BE2C (cell line): Measurements from ENCODE around the gene CCDC30. TPM values are rescaled to one million over a fixed set of nuclear protein-coding genes. Genes with fewer than 3 reads are reported as not detected.

Source experiments
- DNase-seq: peaks from one replicate; pipeline ENCODE4 v3.0.0-alpha.2; 2020
- H3K27me3 ChIP-seq: fragments of 250-450 bp; sonication (Bioruptor Pico); 2 replicates; pipeline ENCODE4 v1.5.1; 2020; ENCODE audit warnings: mild to moderate bottlenecking
- H3K36me3 ChIP-seq: fragments of 250-450 bp; sonication (Bioruptor Pico); 2 replicates; pipeline ENCODE4 v1.5.1; 2020; ENCODE audit warnings: mild to moderate bottlenecking
- H3K4me1 ChIP-seq: fragments of 250-450 bp; sonication (Bioruptor Pico); 2 replicates; pipeline ENCODE4 v1.5.1; 2020
- H3K4me3 ChIP-seq: 2 replicates; pipeline ENCODE4 v1.5.1; 2011; ENCODE audit warnings: low read depth, low read length
- H3K9me3 ChIP-seq: fragments of 250-450 bp; sonication (Bioruptor Pico); 2 replicates; pipeline ENCODE4 v1.5.1; 2020
- CTCF ChIP-seq: IDR thresholded peaks from 2 replicates; pipeline ENCODE4 v1.5.1; 2012; ENCODE audit warnings: mild to moderate bottlenecking, low read depth, low read length
- polyA plus RNA-seq: library from polyadenylated mRNA; unstranded; fragments of >200 nt; gene quantifications from one replicate; pipeline ENCODE4 v1.2.1, GENCODE V29; 2012; ENCODE audit warnings: low read depth, missing spikeins; ENCODE audit not compliant: insufficient read length, insufficient read depth

Gene CCDC30
- polyA plus RNA-seq, result 0.15 TPM

DNA sequence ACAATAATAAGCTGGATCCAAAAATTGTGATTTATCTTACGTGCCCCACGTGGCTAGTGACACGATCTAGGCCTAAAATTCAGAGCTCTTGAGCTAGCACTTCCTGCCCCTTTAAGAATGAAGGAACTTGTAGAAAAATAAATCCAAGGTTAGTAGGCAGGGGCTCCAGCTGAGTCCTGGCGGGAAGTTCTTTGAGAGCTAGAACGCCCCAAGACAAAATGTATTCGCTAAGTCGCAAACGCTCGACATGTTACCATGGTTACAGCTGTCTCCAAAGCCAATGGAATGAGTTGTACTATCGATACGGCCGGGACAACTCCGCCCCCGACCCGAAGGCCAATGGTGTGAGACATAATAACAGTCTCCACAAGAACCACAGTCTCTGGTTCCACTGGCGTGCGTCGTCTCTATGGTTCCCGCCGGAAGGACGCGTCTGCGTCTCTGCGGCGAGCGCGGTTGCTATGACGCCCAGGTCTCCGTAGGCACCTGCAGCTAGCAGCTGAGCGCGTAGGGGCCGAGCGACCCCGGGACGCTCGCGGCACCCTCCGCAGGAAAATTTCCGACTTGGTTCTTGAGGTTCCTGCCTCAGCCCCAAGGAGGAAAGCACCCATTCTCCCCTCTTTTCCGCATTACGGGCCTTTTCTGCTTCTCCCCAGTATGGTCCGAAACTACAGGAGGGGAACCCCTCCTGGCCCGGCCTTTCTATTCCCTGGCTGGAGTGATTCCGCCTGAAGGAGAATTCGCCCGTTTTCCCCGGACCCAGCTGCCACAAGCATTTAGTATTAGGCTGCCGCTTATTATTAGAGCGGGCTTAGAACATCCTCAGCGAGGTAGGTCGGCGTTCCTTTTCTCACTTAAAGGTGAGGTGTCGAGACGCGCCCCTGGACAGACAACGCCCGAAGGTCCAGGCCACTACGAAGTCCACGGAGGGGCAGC, at the start of gene CCDC30:
CCDC30 (plus strand) TSS at position 459 of the 936 bp plus-strand sequence. CDS start 17,266 bp downstream, outside the sequence.
- no peak for TF ChIP-seq CTCF
- no peaks in the 10 kb centered on the region for H3K9me3 ChIP-seq
- H3K27me3 ChIP-seq, result no peaks in the 10 kb centered on the region; the same call in 1 of the 2 replicates
- H3K36me3 ChIP-seq, result no peaks in the 10 kb centered on the region
- H3K4me3 ChIP-seq, result peak within 1 kb of the TSS; percentile 72
- peak; percentile 88 for DNase-seq
- no peaks in the 10 kb centered on the region for H3K4me1 ChIP-seq

DNA sequence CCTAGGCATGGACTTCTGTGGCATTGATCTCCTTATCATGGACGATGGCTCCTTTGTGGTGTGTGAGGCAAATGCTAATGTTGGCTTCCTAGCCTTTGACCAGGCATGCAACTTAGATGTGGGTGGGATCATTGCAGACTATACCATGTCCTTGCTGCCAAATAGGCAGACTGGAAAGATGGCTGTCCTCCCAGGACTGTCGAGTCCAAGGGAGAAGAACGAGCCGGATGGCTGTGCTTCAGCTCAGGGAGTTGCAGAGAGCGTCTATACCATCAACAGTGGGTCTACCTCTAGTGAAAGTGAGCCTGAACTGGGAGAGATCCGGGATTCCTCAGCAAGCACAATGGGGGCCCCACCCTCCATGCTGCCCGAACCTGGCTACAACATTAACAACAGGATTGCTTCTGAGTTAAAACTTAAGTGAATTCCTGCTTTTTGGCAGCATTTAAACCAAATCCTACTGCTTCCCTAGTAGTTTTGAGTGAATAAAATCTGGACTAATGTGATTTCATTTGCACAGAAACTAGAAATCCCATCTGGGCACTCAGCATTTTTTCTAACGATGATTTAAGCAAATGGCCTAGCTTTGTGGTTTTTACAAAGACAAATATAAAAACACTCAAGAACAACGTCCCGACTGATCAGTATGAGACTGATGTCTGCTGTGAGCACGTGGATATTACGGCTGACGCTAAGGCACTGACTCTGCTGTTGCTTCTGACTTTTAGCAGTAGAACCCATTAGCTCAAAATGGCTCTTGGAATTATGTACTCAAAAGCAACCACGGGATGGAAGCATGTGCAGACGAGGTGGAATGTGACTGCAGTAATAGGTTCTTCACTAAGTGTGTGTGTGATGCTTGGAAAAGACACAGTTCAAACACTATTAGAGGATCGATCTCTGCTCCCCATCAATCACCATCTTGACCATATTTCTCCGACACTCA, 48.3 kb upstream of the CCDC30 start:
- H3K36me3 ChIP-seq, result no peaks in the 10 kb centered on the region
- H3K4me3 ChIP-seq, result no peak overlapping the region
- H3K27me3 ChIP-seq, result no peaks in the 10 kb centered on the region
- no peaks in the 10 kb centered on the region for H3K9me3 ChIP-seq
- H3K4me1 ChIP-seq, result no peaks in the 10 kb centered on the region
- DNase-seq, result no peak
- TF ChIP-seq CTCF, result no peak

DNA sequence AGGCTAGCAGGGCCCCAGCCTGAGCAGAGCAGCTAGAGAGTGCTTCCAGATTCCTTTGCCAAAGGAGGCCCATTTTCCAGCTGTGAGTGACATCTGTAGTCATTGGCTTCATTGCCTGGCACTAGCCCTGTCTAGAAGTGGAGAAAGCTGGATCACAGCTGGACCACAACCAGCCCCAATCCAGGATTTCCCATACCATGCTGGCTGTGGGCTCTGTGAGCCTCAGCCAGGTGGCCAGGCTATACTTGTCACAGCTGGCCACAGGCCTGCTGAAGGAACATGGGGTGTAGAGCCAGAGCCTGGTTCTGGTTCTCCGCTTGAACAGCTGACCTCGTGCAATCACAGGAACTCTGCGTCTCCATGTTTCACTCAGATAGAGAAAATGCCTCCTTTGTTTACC, 45.9 kb upstream of the CCDC30 start:
- no peak overlapping the region for H3K4me3 ChIP-seq

GRCh38 chr1:42418516-42418915, 44.6 kb upstream of the CCDC30 start:
- no peaks in the 10 kb centered on the region; the same call in 1 of the 2 replicates for H3K4me1 ChIP-seq
- no peaks in the 10 kb centered on the region for H3K36me3 ChIP-seq
- no peak overlapping the region for H3K4me3 ChIP-seq
- H3K27me3 ChIP-seq, result no peaks in the 10 kb centered on the region
- no peak for DNase-seq
- no peaks in the 10 kb centered on the region for H3K9me3 ChIP-seq
- no peak for TF ChIP-seq CTCF

More for the DNA sequence above, 45.9 kb upstream of the CCDC30 start:
- Histone ChIP-seq H3K9me3 (no peaks in the 10 kb centered on the region), H3K36me3 (no peaks in the 10 kb centered on the region), H3K27me3 (no peaks in the 10 kb centered on the region), H3K4me1 (no peaks in the 10 kb centered on the region; the same call in 1 of the 2 replicates)
- no peak for DNase-seq
- TF ChIP-seq CTCF, result no peak

DNA sequence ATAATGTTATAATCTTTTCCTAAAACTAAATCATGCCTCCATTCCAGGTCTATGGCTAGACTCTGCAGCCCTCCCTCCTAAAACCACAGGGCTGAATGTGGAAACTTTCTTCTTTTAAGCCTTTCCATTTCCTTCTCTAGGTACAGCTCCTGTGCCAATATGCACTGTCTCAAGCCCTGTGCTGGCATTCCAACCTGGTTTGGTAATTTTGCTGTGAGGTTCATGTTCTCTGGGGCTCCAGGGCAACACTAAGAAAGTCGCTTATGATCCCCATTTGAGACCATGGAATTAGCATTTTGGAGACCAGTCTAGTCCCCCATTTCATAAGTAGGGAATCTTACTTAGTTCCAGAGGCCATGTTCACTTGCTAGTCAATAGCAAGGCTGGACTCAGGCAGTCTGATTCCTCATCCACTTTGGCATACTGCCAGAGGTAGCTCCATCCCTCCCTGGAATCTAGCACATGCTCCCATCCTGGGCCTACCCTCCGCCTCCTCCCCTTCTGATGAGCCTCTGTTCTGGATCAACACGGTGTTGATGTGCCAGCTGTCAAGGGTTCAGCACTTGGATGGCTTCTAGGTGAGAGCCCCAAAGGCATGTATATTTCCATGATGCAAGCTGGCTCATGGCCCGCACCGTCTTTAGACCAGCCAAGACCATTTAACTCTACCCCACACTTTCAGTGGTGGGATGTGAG, 43.8 kb upstream of the CCDC30 start:
- Histone ChIP-seq H3K4me1 (no peaks in the 10 kb centered on the region; the same call in 1 of the 2 replicates), H3K9me3 (no peaks in the 10 kb centered on the region), H3K4me3 (no peak overlapping the region), H3K27me3 (no peaks in the 10 kb centered on the region), H3K36me3 (no peaks in the 10 kb centered on the region)
- TF ChIP-seq CTCF, result no peak
- DNase-seq, result peak; percentile 23
